ENCODE results near the gene SRRM5.

DNA sequence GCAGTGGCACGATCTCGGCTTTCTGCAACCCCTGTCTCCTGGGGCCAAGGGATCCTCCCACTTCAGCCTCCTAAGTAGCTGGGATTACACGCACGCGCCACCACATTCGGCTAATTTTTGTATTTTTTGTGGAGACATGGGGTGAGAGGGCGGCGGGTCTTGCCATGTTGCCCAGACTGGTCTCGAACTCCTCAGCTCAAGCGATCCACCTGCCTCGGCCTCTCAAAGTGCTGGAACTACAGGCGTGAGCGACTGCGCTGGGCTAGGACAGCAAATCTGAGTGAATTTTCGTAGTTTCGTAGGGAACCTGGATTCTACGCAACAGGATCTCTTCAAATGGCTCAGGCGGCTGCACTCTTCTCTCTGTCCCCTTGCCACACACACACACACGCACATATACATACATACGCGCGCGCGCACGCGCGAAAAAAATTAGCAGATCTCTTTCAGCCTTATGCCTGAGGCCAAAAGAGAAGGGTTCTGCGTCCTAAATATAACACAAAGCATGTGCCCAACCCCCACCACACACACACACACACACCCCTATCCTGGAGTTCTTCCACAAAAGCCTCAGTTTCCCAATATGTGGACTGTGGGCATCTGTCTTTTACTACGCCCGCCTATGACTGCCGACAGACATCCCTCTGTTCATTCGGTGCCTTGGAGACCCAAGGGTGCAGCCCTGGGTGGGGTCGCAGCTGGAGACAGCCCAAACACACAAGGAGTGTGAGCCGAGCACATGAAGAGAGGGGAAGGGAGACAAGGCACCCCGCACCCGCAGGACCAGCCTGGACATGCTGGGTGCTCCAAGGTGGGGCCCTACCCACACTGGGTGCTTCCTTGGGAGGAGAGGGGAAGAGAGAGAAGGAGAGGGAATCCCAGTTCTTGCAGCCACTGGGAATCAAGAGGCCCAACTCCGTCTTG is 35.7 kb upstream of the SRRM5 start:
- TF ChIP-seq, protein P1, sequence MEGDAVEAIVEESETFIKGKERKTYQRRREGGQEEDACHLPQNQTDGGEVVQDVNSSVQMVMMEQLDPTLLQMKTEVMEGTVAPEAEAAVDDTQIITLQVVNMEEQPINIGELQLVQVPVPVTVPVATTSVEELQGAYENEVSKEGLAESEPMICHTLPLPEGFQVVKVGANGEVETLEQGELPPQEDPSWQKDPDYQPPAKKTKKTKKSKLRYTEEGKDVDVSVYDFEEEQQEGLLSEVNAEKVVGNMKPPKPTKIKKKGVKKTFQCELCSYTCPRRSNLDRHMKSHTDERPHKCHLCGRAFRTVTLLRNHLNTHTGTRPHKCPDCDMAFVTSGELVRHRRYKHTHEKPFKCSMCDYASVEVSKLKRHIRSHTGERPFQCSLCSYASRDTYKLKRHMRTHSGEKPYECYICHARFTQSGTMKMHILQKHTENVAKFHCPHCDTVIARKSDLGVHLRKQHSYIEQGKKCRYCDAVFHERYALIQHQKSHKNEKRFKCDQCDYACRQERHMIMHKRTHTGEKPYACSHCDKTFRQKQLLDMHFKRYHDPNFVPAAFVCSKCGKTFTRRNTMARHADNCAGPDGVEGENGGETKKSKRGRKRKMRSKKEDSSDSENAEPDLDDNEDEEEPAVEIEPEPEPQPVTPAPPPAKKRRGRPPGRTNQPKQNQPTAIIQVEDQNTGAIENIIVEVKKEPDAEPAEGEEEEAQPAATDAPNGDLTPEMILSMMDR (IDR thresholded peaks at IDR 0.05; ENCODE audit: low read depth, low read length), result no peak
- no peak for TF ChIP-seq POLR2A (IDR thresholded peaks at IDR 0.05; ENCODE audit: extremely low read depth, insufficient read length)
- TF ChIP-seq, protein P2, sequence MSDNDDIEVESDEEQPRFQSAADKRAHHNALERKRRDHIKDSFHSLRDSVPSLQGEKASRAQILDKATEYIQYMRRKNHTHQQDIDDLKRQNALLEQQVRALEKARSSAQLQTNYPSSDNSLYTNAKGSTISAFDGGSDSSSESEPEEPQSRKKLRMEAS (IDR thresholded peaks at IDR 0.05; ENCODE audit: low read depth, low read length), result no peak

Data from NB4 (cell line).